ENCODE measurements around the gene PAQR7.

The PAQR7 gene

GRCh38 chr1:25890239-25891034 lies 14.9 kb upstream of the PAQR7 start:
- Histone ChIP-seq H3K9ac (ENCODE audit: low read length) (no peak overlapping the region), H2AFZ (ENCODE audit: low read length) (no peak overlapping the region), H3K4me2 (ENCODE audit: low read length) (no peak overlapping the region), H3K9me3 (ENCODE audit: low read length) (no peaks in the 10 kb centered on the region), H4K20me1 (ENCODE audit: insufficient read depth, low read length) (no peaks in the 10 kb centered on the region), H3K36me3 (ENCODE audit: insufficient read depth, low read length) (peaks cover 34% of the 10 kb centered on the region), H3K4me1 (ENCODE audit: insufficient read depth, low read length, severe bottlenecking) (peaks cover 6% of the 10 kb centered on the region), H3K79me2 (ENCODE audit: insufficient read depth, low read length) (no peaks in the 10 kb centered on the region), H3K27ac (ENCODE audit: low read depth, low read length, poor library complexity, severe bottlenecking) (no peak overlapping the region), H3K9me2 (ENCODE audit: low read depth, low read length) (no peaks in the 10 kb centered on the region), H3F3A (ENCODE audit: insufficient read depth, low read length) (no peaks in the 10 kb centered on the region), H3K27me3 (ENCODE audit: insufficient read depth, low read length) (no peaks in the 10 kb centered on the region), H3K4me3 (ENCODE audit: low read depth, low read length, poor library complexity, severe bottlenecking) (no peak overlapping the region)
- TF ChIP-seq CTCF (IDR thresholded peaks at IDR 0.05; ENCODE audit: low read length) = no peak
- TF ChIP-seq EZH2 (IDR thresholded peaks at IDR 0.05; ENCODE audit: borderline replicate concordance, low read length) = no peak

GRCh38 chr1:25889470-25889869 lies 14.0 kb upstream of the PAQR7 start:
- Histone ChIP-seq H2AFZ (ENCODE audit: low read length) (no peak overlapping the region), H4K20me1 (ENCODE audit: insufficient read depth, low read length) (no peaks in the 10 kb centered on the region), H3K4me2 (ENCODE audit: low read length) (no peak overlapping the region), H3K27me3 (ENCODE audit: insufficient read depth, low read length) (no peaks in the 10 kb centered on the region), H3K36me3 (ENCODE audit: insufficient read depth, low read length) (peaks cover 28% of the 10 kb centered on the region), H3K9me3 (ENCODE audit: low read length) (no peaks in the 10 kb centered on the region), H3K9me2 (ENCODE audit: low read depth, low read length) (no peaks in the 10 kb centered on the region), H3K4me1 (ENCODE audit: insufficient read depth, low read length, severe bottlenecking) (no peaks in the 10 kb centered on the region), H3K4me3 (ENCODE audit: low read depth, low read length, poor library complexity, severe bottlenecking) (no peak overlapping the region), H3K79me2 (ENCODE audit: insufficient read depth, low read length) (no peaks in the 10 kb centered on the region), H3K27ac (ENCODE audit: low read depth, low read length, poor library complexity, severe bottlenecking) (no peak overlapping the region), H3F3A (ENCODE audit: insufficient read depth, low read length) (no peaks in the 10 kb centered on the region), H3K9ac (ENCODE audit: low read length) (no peak overlapping the region)
- TF ChIP-seq EZH2 (IDR thresholded peaks at IDR 0.05; ENCODE audit: borderline replicate concordance, low read length) (no peak), CTCF (IDR thresholded peaks at IDR 0.05; ENCODE audit: low read length) (no peak)

- H3K36me3 ChIP-seq (ENCODE audit: insufficient read depth, low read length) = peaks cover 19% of the 10 kb centered on the region
Measured at GRCh38 chr1:25888426-25888987, 13.0 kb upstream of the PAQR7 start.

More at GRCh38 chr1:25888426-25888987, 13.0 kb upstream of the PAQR7 start:
- H3K4me3 ChIP-seq (ENCODE audit: low read depth, low read length, poor library complexity, severe bottlenecking) = no peak overlapping the region
- no peaks in the 10 kb centered on the region for H3F3A ChIP-seq (ENCODE audit: insufficient read depth, low read length)
- H3K27me3 ChIP-seq (ENCODE audit: insufficient read depth, low read length) = no peaks in the 10 kb centered on the region
- H3K9me2 ChIP-seq (ENCODE audit: low read depth, low read length) = no peaks in the 10 kb centered on the region
- H2AFZ ChIP-seq (ENCODE audit: low read length) = no peak overlapping the region
- no peaks in the 10 kb centered on the region for H3K9me3 ChIP-seq (ENCODE audit: low read length)
- no peak overlapping the region for H3K9ac ChIP-seq (ENCODE audit: low read length)
- H3K27ac ChIP-seq (ENCODE audit: low read depth, low read length, poor library complexity, severe bottlenecking) = no peak overlapping the region
- no peaks in the 10 kb centered on the region for H3K4me1 ChIP-seq (ENCODE audit: insufficient read depth, low read length, severe bottlenecking)
- H3K79me2 ChIP-seq (ENCODE audit: insufficient read depth, low read length) = no peaks in the 10 kb centered on the region
- H3K4me2 ChIP-seq (ENCODE audit: low read length) = no peak overlapping the region
- no peaks in the 10 kb centered on the region for H4K20me1 ChIP-seq (ENCODE audit: insufficient read depth, low read length)
- TF ChIP-seq CTCF (IDR thresholded peaks at IDR 0.05; ENCODE audit: low read length) (no peak), EZH2 (IDR thresholded peaks at IDR 0.05; ENCODE audit: borderline replicate concordance, low read length) (no peak)

Measured in OCI-LY1 (cell line).